ENCODE measurements around the gene EPS8L2. TPM values are rescaled to one million over a fixed set of nuclear protein-coding genes. Genes with fewer than 3 reads are reported as not detected.
A peak's percentile ranks its signal among the peaks of the same experiment; 100 is the strongest.

Gene EPS8L2
- total and polyA plus RNA-seq, 2 of the 13 experiments (the other 11 are each of a cell fraction or from before 2014, with no cell fraction given), result 89.3 to 416 TPM

DNA sequence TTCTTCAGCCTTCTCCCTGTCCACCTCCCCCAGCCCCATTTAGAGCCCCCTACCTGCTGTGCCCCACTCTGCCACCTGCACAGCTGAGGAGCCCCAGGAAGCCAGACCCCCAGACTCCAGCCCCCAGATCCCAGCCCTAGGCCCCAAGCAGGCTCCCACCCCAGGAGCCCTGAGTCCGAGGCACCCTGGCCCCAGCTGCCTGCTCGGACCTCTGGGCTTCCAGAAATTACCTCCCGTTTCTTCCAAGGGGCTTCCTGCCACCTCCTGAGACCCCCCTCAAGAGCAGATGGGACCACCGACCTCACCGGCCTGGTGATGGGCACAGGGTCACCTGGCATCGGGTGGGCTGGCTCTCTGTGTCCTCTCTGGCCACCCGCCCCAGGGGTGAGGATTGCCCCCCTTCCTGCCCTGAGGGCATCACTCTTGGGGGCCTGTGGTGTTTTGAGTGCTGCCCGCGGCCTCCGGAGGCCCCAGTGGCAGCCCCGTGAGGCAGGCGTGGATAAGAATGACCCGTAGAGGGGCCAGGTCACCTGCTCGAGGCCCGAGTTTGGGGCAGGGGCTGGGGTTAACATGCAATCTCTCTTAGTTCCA is 23.0 kb downstream of the EPS8L2 start (continued):
- no peak for TF ChIP-seq HOXD1 (CRISPR knock-in tag; IDR thresholded peaks at IDR 0.05)

- Histone ChIP-seq H4K20me1 (ENCODE audit: insufficient read depth, low read length) (no peaks in the 10 kb centered on the region; the same call in 1 of the 2 replicates), H2AFZ (ENCODE audit: low read length) (no peak overlapping the region), H3K4me1 (ENCODE audit: insufficient read depth, low read length) (peaks cover 45% of the 10 kb centered on the region), H3K4me3 (replicated peaks in 1 of 3; ENCODE audit: insufficient read depth in 1 of 3, low read depth in 2 of 3, low read length in 3 of 3) (peak overlapping the region; percentile 37 to 70 (median 43); a peak in 5 of 6 replicates), H3K9me3 (ENCODE audit: low read length) (no peaks in the 10 kb centered on the region), H3K4me2 (ENCODE audit: low read depth, low read length) (peak overlapping the region; percentile 81), H3K79me2 (ENCODE audit: insufficient read depth, low read length) (no peaks in the 10 kb centered on the region), H3K27me3 (ENCODE audit: control insufficient read depth in 1 of 2, insufficient read depth in 2 of 2, low read length in 2 of 2) (peaks cover 3 to 7% of the 10 kb centered on the region in 2 experiments; a peak in 2 of 5 replicates), H3K36me3 (replicated peaks in 1 of 2; ENCODE audit: control insufficient read depth in 1 of 2, insufficient read depth in 2 of 2, low read length in 2 of 2) (peaks cover 6 to 13% of the 10 kb centered on the region in 2 experiments; a peak in 3 of 5 replicates), H3K9ac (ENCODE audit: insufficient read depth, low read depth, low read length) (peak overlapping the region; percentile 68), H3K27ac (ENCODE audit: extremely low read length, insufficient read depth, low read length) (peak overlapping the region; percentile 62)
- ATAC-seq, result peak; percentile 45
- no peak for FAIRE-seq
- POLR2A ChIA-PET, result interaction anchor here (0.9 to 12.6 kb wide), 5 partner anchors 15 to 32 kb away, joined by 3 to 203 read pairs (median 6); partner anchors contain the start of genes DEAF1, EPS8L2, TALDO1 and TMEM80
- no TSS peak for BruUV-seq (replicated peaks)
- in situ Hi-C loops (cut with HindIII; ENCODE audit: extremely low pct_ligation_motif_present, low pct_unique_long_range_greater_than_20kb), result loop anchor here (5.0 kb wide), 1 partner anchor 72 kb away; no protein-coding TSS in a partner anchor
- intact Hi-C loops (cut with micrococcal nuclease; ENCODE audit: unreplicated experiment), result loop anchor here (2.0 kb wide), 2 partner anchors 23 to 33 kb away; partner anchors contain the start of gene EPS8L2
- WGBS (ENCODE audit: low lambda C conversion rate), result under 1% methylated on average over 16 of the region's 17 CpGs
- CTCF ChIA-PET (ENCODE audit: low intra/inter-chr PET ratio, low total read pairs), result interaction anchor here (2.3 kb wide), 1 partner anchor 36 kb away, joined by 11 read pairs; no protein-coding TSS in a partner anchor
- DNase-seq (ENCODE audit: low spot score), result peak; percentile 82
- TF ChIP-seq RBM22 (optimal IDR thresholded peaks at IDR 0.05; ENCODE audit: low read length) (peak; percentile 66), HNRNPK (IDR thresholded peaks at IDR 0.05; ENCODE audit: low read depth, low read length, poor library complexity, severe bottlenecking) (peak; percentile 36), FOXJ3 (CRISPR knock-in tag; IDR thresholded peaks at IDR 0.05; ENCODE audit: borderline replicate concordance) (peak; percentile 25; the same call in 1 of the 2 replicates), FOXC1 (CRISPR knock-in tag; IDR thresholded peaks at IDR 0.05; ENCODE audit: borderline replicate concordance) (0 out of 2 replicates have a peak, but pooled peaks have one; percentile 37), POLR2G (IDR thresholded peaks at IDR 0.05; ENCODE audit: low read depth, low read length) (peak; percentile 94), TAF1 (CRISPR knock-in tag; IDR thresholded peaks at IDR 0.05) (peak; percentile 48; the same call in 1 of the 2 replicates), ARNT2 (CRISPR knock-in tag; IDR thresholded peaks at IDR 0.05; ENCODE audit: low read depth) (0 out of 2 replicates have a peak, but pooled peaks have one; percentile 56), ZBTB38 (CRISPR knock-in tag; IDR thresholded peaks at IDR 0.05) (0 out of 2 replicates have a peak, but pooled peaks have one; percentile 33), ZNF12 (CRISPR knock-in tag; IDR thresholded peaks at IDR 0.05) (peak; percentile 4; the same call in 1 of the 2 replicates), MNT (IDR thresholded peaks at IDR 0.05) (no peak), MAZ (IDR thresholded peaks at IDR 0.05; ENCODE audit: borderline replicate concordance, low read depth, low read length) (peak; percentile 43; the same call in 1 of the 2 replicates), MAZ (CRISPR knock-in tag; IDR thresholded peaks at IDR 0.05; ENCODE audit: low read depth) (no peak), SOX13 (IDR thresholded peaks at IDR 0.05) (0 out of 2 replicates have a peak, but pooled peaks have one; percentile 34), SOX13 (CRISPR knock-in tag; conservative IDR thresholded peaks at IDR 0.05 in 1 of 2, IDR thresholded peaks at IDR 0.05 in 1 of 2) (0 out of 4 replicates have a peak, but pooled peaks of 1 of the 2 experiments have one; percentile 19), FIP1L1 (IDR thresholded peaks at IDR 0.05; ENCODE audit: borderline replicate concordance, insufficient read depth, low read depth, low read length) (0 out of 2 replicates have a peak, but pooled peaks have one; percentile 85), ZNF484 (CRISPR knock-in tag; IDR thresholded peaks at IDR 0.05; ENCODE audit: borderline replicate concordance, low read depth) (no peak), IRF2 (CRISPR knock-in tag; IDR thresholded peaks at IDR 0.05) (no peak), ZNF678 (CRISPR knock-in tag; IDR thresholded peaks at IDR 0.05) (no peak)
Observed at GRCh38 chr11:729492-730074, 23.6 kb downstream of the EPS8L2 start.

Data from HepG2 (cell line).